Panc1 (cell line): Measurements from ENCODE around the gene ARMS2.

ENCODE experiments used
- CTCF ChIP-seq: fragments of 450-650 bp; IDR thresholded peaks from 2 replicates; pipeline ENCODE4 v1.5.1; 2017; ENCODE audit warnings: mild to moderate bottlenecking
- TCF7L2 ChIP-seq: IDR thresholded peaks from 2 replicates; pipeline ENCODE4 v1.6.1; 2011; ENCODE audit warnings: mild to moderate bottlenecking, low read depth, low read length, inconsistent platforms

- no peak for TF ChIP-seq CTCF
- TF ChIP-seq TCF7L2: no peak
Observed at GRCh38 chr10:122468926-122469781, 14.7 kb downstream of the ARMS2 start.
